ENCODE measurements around the gene PTH1R. TPM values are rescaled to one million over a fixed set of nuclear protein-coding genes. Genes with fewer than 3 reads are reported as not detected.

PTH1R gene
- total RNA-seq, 1 experiment from 2014 or later: 1.0 TPM

- peaks cover 8% of the 10 kb centered on the region; the same call in 1 of the 2 replicates for H3K4me1 ChIP-seq (ENCODE audit: insufficient read depth, low read length)
- no peak overlapping the region for H3K4me2 ChIP-seq (ENCODE audit: insufficient read depth, insufficient read length, low read length)
- H2AK5ac ChIP-seq (ENCODE audit: insufficient read length, low read length): no peak overlapping the region
These were observed 57.1 kb downstream of the PTH1R start for GRCh38 chr3:46934498-46935167.

More at GRCh38 chr3:46934498-46935167, 57.1 kb downstream of the PTH1R start:
- Histone ChIP-seq H3K9me3 (ENCODE audit: control insufficient read depth, low read depth, low read length) (no peaks in the 10 kb centered on the region), H2BK120ac (ENCODE audit: low read depth, low read length, poor library complexity, severe bottlenecking) (no peak overlapping the region), H2BK20ac (ENCODE audit: low read depth, low read length, poor library complexity, severe bottlenecking) (no peak overlapping the region), H3T11ph (ENCODE audit: low read length) (no peak overlapping the region), H4K8ac (replicated peaks; ENCODE audit: insufficient read length, low read depth, low read length) (no peak overlapping the region), H4K5ac (ENCODE audit: insufficient read length, low read depth, low read length) (no peak overlapping the region), H4K91ac (ENCODE audit: insufficient read length, low read depth, low read length) (no peak overlapping the region), H2BK15ac (ENCODE audit: low read depth, low read length) (no peak overlapping the region), H3K27ac (ENCODE audit: insufficient read length, low read depth, low read length) (no peak overlapping the region), H3K56ac (ENCODE audit: insufficient read length, low read depth, low read length) (no peak overlapping the region), H3K9ac (ENCODE audit: extremely low read depth, insufficient read length, low read length) (no peak overlapping the region), H3K79me1 (ENCODE audit: insufficient read depth, low read depth, low read length, poor library complexity, severe bottlenecking) (peaks cover 4% of the 10 kb centered on the region), H2BK5ac (ENCODE audit: insufficient read length, low read length) (no peak overlapping the region), H3K23me2 (ENCODE audit: insufficient read length, low read depth, low read length, poor library complexity, severe bottlenecking) (no peaks in the 10 kb centered on the region), H3K23ac (ENCODE audit: insufficient read length, low read depth, low read length) (no peak overlapping the region), H3K14ac (ENCODE audit: insufficient read depth, low read length) (no peak overlapping the region), H2AFZ (ENCODE audit: low read length) (no peak overlapping the region), H3K27me3 (ENCODE audit: insufficient read depth, low read length) (no peaks in the 10 kb centered on the region), H3K18ac (ENCODE audit: insufficient read length, low read depth, low read length) (no peak overlapping the region), H4K20me1 (ENCODE audit: control insufficient read depth, insufficient read depth, insufficient read length) (no peaks in the 10 kb centered on the region), H2BK12ac (ENCODE audit: insufficient read length, low read depth, low read length) (no peak overlapping the region), H3K79me2 (ENCODE audit: insufficient read depth, low read length) (peaks cover 6% of the 10 kb centered on the region; the same call in 1 of the 2 replicates), H3K4ac (ENCODE audit: low read depth, low read length) (no peak overlapping the region)
- H3K4me1 Mint-ChIP-seq: peaks cover 42 to 43% of the 10 kb centered on the region in 2 experiments
- WGBS (ENCODE audit: extremely low coverage, insufficient read length, low lambda C conversion rate): no CpG with 5 or more reads among the region's 8 CpGs
- no peak for DNase-seq
- TF ChIP-seq CTCF (conservative IDR thresholded peaks at IDR 0.05): no peak
- H3K4me3 Mint-ChIP-seq: no peak overlapping the region
- H3K27ac Mint-ChIP-seq: peak overlapping the region in 2 of 3 experiments; percentile 18 to 88; a peak in 3 of 7 replicates
- H3K36me3 Mint-ChIP-seq (ENCODE audit: insufficient read depth in 1 of 3, low read depth in 3 of 3): peaks cover 14 to 29% (median 28%) of the 10 kb centered on the region in 3 experiments; a peak in 5 of 7 replicates
- H3K9me3 Mint-ChIP-seq: no peaks in the 10 kb centered on the region
- H3K27me3 Mint-ChIP-seq (ENCODE audit: low read depth): no peaks in the 10 kb centered on the region

Data from H9 (cell line).